K562 (cell line): ENCODE results near the gene B3GNT9. TPM values are rescaled to one million over a fixed set of nuclear protein-coding genes. Genes with fewer than 3 reads are reported as not detected.

Experiments used
- ATAC-seq: fragments of 200-7000 bp; cut with Tn5 transposase; 3 replicates; pipeline ENCODE4 v1.9.1; 2020; ENCODE audit warnings: moderate library complexity
- BruUV-seq: library from RNA; stranded (reverse); fragments of 400-500 nt; replicated peaks from 2 replicates; lab custom pipeline; 2021; lab: Mats Ljungman, UMichigan
- CTCF ChIA-PET: fragments of 300-600 bp; formaldehyde crosslinking; extraction: SDS; loops from one replicate; lab custom pipeline; 2021; ENCODE audit warnings: low intra/inter-chr PET ratio; lab: Yijun Ruan, JAX
- POLR2A ChIA-PET: fragments of 300-600, 350-650 bp; sonication (Branson Sonifier 250); formaldehyde crosslinking; extraction: SDS; loops from one replicate; lab custom pipeline; 2021; ENCODE audit warnings: antibody characterized with exemption, inconsistent platforms; lab: Yijun Ruan, JAX
- DNase-seq, 4 experiments: peaks; one replicate each; pipeline versions ENCODE4 v3.0.0 to v3.0.0-alpha.2; 2011 to 2018; ENCODE audit warnings: low spot score in 3 of 4, mixed read lengths in 3 of 4; ENCODE audit errors: extremely low read depth in 1 of 4
- FAIRE-seq: peaks from 2 replicates; lab custom pipeline; 2011; peaks lifted over from hg19 to GRCh38; lab: Jason Lieb, UNC
- H2AFZ ChIP-seq: 2 replicates; pipeline ENCODE4 v1.6.0; 2011; ENCODE audit warnings: low read depth, low read length, control low read depth, inconsistent platforms
- H3K27ac ChIP-seq: fragments of 200-600 bp; 3 replicates; pipeline ENCODE4 v1.8.0; 2011; ENCODE audit warnings: low read depth, mild to moderate bottlenecking, control low read depth, inconsistent platforms, low read length, moderate library complexity, mixed read lengths; ENCODE audit errors: extremely low read depth
- H3K27me3 ChIP-seq, 2 experiments: fragments of 300-600 bp in 1 of 2; 2 replicates in 1 of 2; 3 replicates in 1 of 2; pipeline versions ENCODE4 v1.6.0 to v1.8.0; 2011; ENCODE audit warnings: inconsistent platforms in 2 of 2, low read length in 2 of 2, mild to moderate bottlenecking in 1 of 2, mixed read lengths in 1 of 2, moderate library complexity in 1 of 2; ENCODE audit not compliant: control insufficient read depth in 2 of 2, insufficient read depth in 2 of 2
- H3K36me3 ChIP-seq: fragments of 300-600 bp; 3 replicates; pipeline ENCODE4 v1.8.0; 2011; ENCODE audit warnings: mild to moderate bottlenecking, low read length, inconsistent platforms; ENCODE audit not compliant: control insufficient read depth, insufficient read depth
- H3K4me1 ChIP-seq, 2 experiments: fragments of 200-600 bp in 1 of 2; replicated peaks in 1 of 2; 2 replicates in 1 of 2; 3 replicates in 1 of 2; pipeline versions ENCODE4 v1.5.1 to v1.8.0; 2011; ENCODE audit warnings: inconsistent platforms in 2 of 2, low read length in 2 of 2, mild to moderate bottlenecking in 1 of 2, mixed read lengths in 1 of 2, moderate library complexity in 1 of 2; ENCODE audit not compliant: control insufficient read depth in 2 of 2, insufficient read depth in 2 of 2
- H3K4me2 ChIP-seq: 2 replicates; pipeline ENCODE4 v1.6.1; 2011; ENCODE audit warnings: low read length, control low read depth, inconsistent platforms, mixed read lengths; ENCODE audit not compliant: insufficient read depth
- H3K4me3 ChIP-seq: fragments of 200-600 bp; sonication (generic), shearing (Covaris generic); 2 replicates; pipeline ENCODE4 v1.5.1; 2016; ENCODE audit warnings: control low read depth, inconsistent platforms
- H3K79me2 ChIP-seq: fragments of 200-600 bp; 3 replicates; pipeline ENCODE4 v1.8.0; 2011; ENCODE audit warnings: low read length, inconsistent platforms; ENCODE audit not compliant: control insufficient read depth, insufficient read depth
- H3K9ac ChIP-seq, 2 experiments: 2 replicates each; pipeline versions ENCODE4 v1.6.0 to v1.6.1; 2011; ENCODE audit warnings: low read depth in 2 of 2, low read length in 2 of 2, control low read depth in 1 of 2, inconsistent platforms in 1 of 2, mild to moderate bottlenecking in 1 of 2, mixed read lengths in 1 of 2; ENCODE audit not compliant: insufficient read depth in 1 of 2
- H3K9me1 ChIP-seq: one replicate; pipeline ENCODE4 v1.6.0; 2011; ENCODE audit warnings: inconsistent platforms, mild to moderate bottlenecking, low read length, moderate library complexity; ENCODE audit not compliant: control insufficient read depth, insufficient read depth
- H3K9me3 ChIP-seq: replicated peaks from 2 replicates; pipeline ENCODE4 v1.5.1; 2011; ENCODE audit warnings: low read depth, low read length, inconsistent platforms; ENCODE audit not compliant: control insufficient read depth, insufficient read depth
- H4K20me1 ChIP-seq: replicated peaks from 2 replicates; pipeline ENCODE4 v1.6.1; 2011; ENCODE audit warnings: low read length, inconsistent platforms, mixed read lengths; ENCODE audit not compliant: control insufficient read depth, insufficient read depth
- HDAC2 ChIP-seq: fragments of 450-650 bp; IDR thresholded peaks from 2 replicates; pipeline ENCODE4 v1.6.1; 2016; ENCODE audit warnings: mild to moderate bottlenecking
- RBM39 ChIP-seq: fragments of 200-400 bp; formaldehyde crosslinking; optimal IDR thresholded peaks from 2 replicates; pipeline ENCODE3; 2018; ENCODE audit warnings: low read depth, low read length
- SMC3 ChIP-seq: conservative IDR thresholded peaks from 2 replicates; pipeline ENCODE4 v1.6.1; 2011; ENCODE audit warnings: low read depth, low read length, improper control_type of control experiment; ENCODE audit not compliant: insufficient read depth
- WGBS: fragments of 100-300 bp; shearing (Covaris generic); methylation state at CpG from one replicate; pipeline ENCODE4 v1.1.6; 2016; ENCODE audit warnings: low coverage, mixed read lengths; ENCODE audit not compliant: insufficient coverage; ENCODE audit errors: missing lambda C conversion rate; 5-methylcytosine and 5-hydroxymethylcytosine counted together
- in situ Hi-C: fragments of 300-500 bp; cut with MboI; formaldehyde crosslinking; loops from 4 replicates; pipeline ENCODE4 v1.15.0; 2018; ENCODE audit warnings: inconsistent platforms, mixed read lengths
- intact Hi-C: fragments of 100-400 bp; cut with micrococcal nuclease; formaldehyde crosslinking; loops from 2 replicates; pipeline ENCODE4 v1.14.2; 2022
- polyA plus RNA-seq, 8 experiments: library from polyadenylated mRNA; depleted of rRNA in 4 of 8; stranded (reverse) in 5 of 8; unstranded in 3 of 8; fragments of >200 nt; fragmentation: Nextera tagmentation in 2 of 8; fragmentation: Illumina TruSeq in 1 of 8; extraction: Ambion mirVana in 2 of 8; extraction: Trizol in 1 of 8; gene quantifications; 2 replicates each; pipeline versions ENCODE4 v1.2.1 to v1.2.3, GENCODE V29; 2011 to 2014; ENCODE audit warnings: inconsistent platforms in 1 of 8, missing spikeins in 1 of 8
- total RNA-seq, 7 experiments: library from RNA; depleted of rRNA in 6 of 7; stranded (reverse); fragments of >200 nt in 6 of 7; fragmentation: Illumina TruSeq in 2 of 7; extraction: Trizol in 2 of 7; gene quantifications; 2 replicates each; pipeline versions ENCODE4 v1.2.1 to v1.2.3, GENCODE V29; 2011 to 2021; ENCODE audit warnings: low replicate concordance in 1 of 7
- TF ChIP-seq, protein P1 (sequence below): fragments of 450-650 bp; formaldehyde crosslinking; IDR thresholded peaks from 2 replicates; pipeline ENCODE4 v1.4.0; 2022; ENCODE audit warnings: missing genetic modification characterization
- TF ChIP-seq, protein P2 (sequence below): sonication (generic); formaldehyde crosslinking; IDR thresholded peaks from 2 replicates; pipeline ENCODE4 v1.8.0; 2023; ENCODE audit warnings: mild to moderate bottlenecking, missing genetic modification reagents
- TF ChIP-seq, protein P3 (sequence below), 3 experiments: fragments of 200-800 bp in 1 of 3; sonication (Bioruptor generic) in 1 of 3; sonication (generic) in 1 of 3; formaldehyde crosslinking in 1 of 3; IDR thresholded peaks; 2 replicates each; pipeline versions ENCODE4 v1.6.1 to v1.8.0; 2016 to 2022; ENCODE audit warnings: mild to moderate bottlenecking in 2 of 3, missing compliant biosample characterization in 2 of 3, missing genetic modification characterization in 2 of 3, missing genetic modification reagents in 1 of 3
- TF ChIP-seq, protein P4 (sequence below): sonication (generic); formaldehyde crosslinking; IDR thresholded peaks from 2 replicates; pipeline ENCODE4 v1.4.0; 2020; ENCODE audit warnings: mild to moderate bottlenecking, missing genetic modification reagents
- TF ChIP-seq, protein P5 (sequence below): fragments of 450-650 bp; IDR thresholded peaks from 2 replicates; pipeline ENCODE4 v1.6.1; 2018; ENCODE audit not compliant: partially characterized antibody

The B3GNT9 gene
- total and polyA plus RNA-seq, 9 of the 15 experiments (the other 6 are each of a cell fraction or from before 2014, with no cell fraction given) = 0.01 to 1.8 (median 1.1) TPM; not detected in 1

DNA sequence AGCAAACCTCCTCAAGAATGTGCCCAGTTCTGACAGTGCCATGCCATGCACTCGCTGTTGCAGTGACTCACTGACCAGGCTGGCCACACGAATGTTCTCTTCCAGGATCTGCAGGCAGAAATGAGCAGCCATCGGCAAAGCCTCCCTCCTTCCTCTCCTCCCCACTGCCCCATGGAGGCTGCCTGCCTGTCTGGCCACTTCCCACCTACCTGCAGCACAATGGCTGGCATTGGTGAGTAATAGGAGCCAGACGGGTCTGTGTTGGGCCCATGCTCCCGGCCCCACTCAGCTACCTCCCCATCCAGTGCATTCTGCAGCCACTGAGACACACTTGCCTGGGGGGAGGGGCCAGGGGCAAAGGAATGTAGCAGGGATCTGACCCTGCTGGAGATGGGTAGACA is 35.8 kb upstream of the B3GNT9 start (continued):
- TF ChIP-seq, protein P1, sequence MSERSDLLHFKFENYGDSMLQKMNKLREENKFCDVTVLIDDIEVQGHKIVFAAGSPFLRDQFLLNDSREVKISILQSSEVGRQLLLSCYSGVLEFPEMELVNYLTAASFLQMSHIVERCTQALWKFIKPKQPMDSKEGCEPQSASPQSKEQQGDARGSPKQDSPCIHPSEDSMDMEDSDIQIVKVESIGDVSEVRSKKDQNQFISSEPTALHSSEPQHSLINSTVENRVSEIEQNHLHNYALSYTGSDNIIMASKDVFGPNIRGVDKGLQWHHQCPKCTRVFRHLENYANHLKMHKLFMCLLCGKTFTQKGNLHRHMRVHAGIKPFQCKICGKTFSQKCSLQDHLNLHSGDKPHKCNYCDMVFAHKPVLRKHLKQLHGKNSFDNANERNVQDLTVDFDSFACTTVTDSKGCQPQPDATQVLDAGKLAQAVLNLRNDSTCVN (CRISPR knock-in tag) = no peak

DNA sequence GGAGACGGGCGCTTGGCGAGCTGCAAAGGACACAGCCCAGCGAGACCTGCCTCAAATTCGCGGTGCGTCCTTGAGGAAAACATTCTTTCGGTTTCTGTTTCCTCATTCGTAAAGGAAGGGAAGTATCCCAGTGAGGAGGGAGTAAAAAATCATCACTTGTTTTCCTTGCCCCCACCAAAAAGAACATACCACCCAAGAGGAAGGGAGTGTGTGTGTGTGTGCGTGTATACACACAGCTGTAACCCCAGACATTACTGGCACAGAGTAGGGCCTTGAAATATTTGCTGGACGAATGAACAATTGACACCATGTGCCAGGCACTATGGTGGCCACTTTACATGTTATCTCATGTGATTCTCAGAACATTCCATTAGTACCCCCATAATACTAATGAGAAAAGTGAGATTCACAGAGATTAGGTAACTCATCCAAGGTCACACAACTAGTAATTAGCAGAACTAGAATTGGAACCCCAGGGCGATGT is 34.9 kb upstream of the B3GNT9 start:
- H2AFZ ChIP-seq = no peak overlapping the region
- FAIRE-seq (no peak), DNase-seq (no peak), ATAC-seq (no peak)
- ChIA-PET CTCF (interaction anchor here (0.7 to 1.3 kb wide), 4 partner anchors 27 to 168 kb away, joined by 3 to 7 read pairs (median 4); partner anchors contain the start of gene FHOD1), POLR2A (interaction anchor here (0.6 to 1.3 kb wide), 3 partner anchors 8 to 275 kb away, joined by 3 to 4 read pairs (median 4); no protein-coding TSS in a partner anchor)
- no TSS peak for BruUV-seq
- H3K79me2 ChIP-seq = peaks cover 14% of the 10 kb centered on the region
- H3K4me2 ChIP-seq = no peak overlapping the region; the same call in 1 of the 2 replicates
- H3K27me3 ChIP-seq = no peaks in the 10 kb centered on the region
- in situ Hi-C loops = no loop called here
- no peak overlapping the region for H3K9ac ChIP-seq
- H3K27ac ChIP-seq = no peak overlapping the region
- no peaks in the 10 kb centered on the region for H3K36me3 ChIP-seq
- WGBS = 2% methylated on average over 12 of the region's 12 CpGs
- H3K4me1 ChIP-seq = peaks cover 25 to 47% of the 10 kb centered on the region in 2 experiments
- no peak overlapping the region for H3K4me3 ChIP-seq
- peaks cover 11% of the 10 kb centered on the region for H4K20me1 ChIP-seq
- H3K9me3 ChIP-seq = no peaks in the 10 kb centered on the region
- intact Hi-C loops = loop anchor here (10.0 kb wide), 2 partner anchors 171 to 231 kb away; no protein-coding TSS in a partner anchor
- H3K9me1 ChIP-seq = no peaks in the 10 kb centered on the region
- TF ChIP-seq, protein P2, sequence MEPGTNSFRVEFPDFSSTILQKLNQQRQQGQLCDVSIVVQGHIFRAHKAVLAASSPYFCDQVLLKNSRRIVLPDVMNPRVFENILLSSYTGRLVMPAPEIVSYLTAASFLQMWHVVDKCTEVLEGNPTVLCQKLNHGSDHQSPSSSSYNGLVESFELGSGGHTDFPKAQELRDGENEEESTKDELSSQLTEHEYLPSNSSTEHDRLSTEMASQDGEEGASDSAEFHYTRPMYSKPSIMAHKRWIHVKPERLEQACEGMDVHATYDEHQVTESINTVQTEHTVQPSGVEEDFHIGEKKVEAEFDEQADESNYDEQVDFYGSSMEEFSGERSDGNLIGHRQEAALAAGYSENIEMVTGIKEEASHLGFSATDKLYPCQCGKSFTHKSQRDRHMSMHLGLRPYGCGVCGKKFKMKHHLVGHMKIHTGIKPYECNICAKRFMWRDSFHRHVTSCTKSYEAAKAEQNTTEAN (CRISPR knock-in tag) = peak; percentile 12; the same call in 1 of the 2 replicates
- TF ChIP-seq, protein P3, sequence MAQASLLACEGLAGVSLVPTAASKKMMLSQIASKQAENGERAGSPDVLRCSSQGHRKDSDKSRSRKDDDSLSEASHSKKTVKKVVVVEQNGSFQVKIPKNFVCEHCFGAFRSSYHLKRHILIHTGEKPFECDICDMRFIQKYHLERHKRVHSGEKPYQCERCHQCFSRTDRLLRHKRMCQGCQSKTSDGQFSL (CRISPR knock-in tag; IDR thresholded peaks at IDR 0.05) = peak; percentile 4; the same call in 1 of the 2 replicates
- TF ChIP-seq, protein P3 (tag; IDR thresholded peaks at IDR 0.05) = no peak
- TF ChIP-seq HDAC2 (0 out of 2 replicates have a peak, but pooled peaks have one; percentile 5), SMC3 (no peak), RBM39 (no peak)
- TF ChIP-seq, protein P4, sequence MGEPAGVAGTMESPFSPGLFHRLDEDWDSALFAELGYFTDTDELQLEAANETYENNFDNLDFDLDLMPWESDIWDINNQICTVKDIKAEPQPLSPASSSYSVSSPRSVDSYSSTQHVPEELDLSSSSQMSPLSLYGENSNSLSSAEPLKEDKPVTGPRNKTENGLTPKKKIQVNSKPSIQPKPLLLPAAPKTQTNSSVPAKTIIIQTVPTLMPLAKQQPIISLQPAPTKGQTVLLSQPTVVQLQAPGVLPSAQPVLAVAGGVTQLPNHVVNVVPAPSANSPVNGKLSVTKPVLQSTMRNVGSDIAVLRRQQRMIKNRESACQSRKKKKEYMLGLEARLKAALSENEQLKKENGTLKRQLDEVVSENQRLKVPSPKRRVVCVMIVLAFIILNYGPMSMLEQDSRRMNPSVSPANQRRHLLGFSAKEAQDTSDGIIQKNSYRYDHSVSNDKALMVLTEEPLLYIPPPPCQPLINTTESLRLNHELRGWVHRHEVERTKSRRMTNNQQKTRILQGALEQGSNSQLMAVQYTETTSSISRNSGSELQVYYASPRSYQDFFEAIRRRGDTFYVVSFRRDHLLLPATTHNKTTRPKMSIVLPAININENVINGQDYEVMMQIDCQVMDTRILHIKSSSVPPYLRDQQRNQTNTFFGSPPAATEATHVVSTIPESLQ (CRISPR knock-in tag) = 0 out of 2 replicates have a peak, but pooled peaks have one; percentile 1
- TF ChIP-seq, protein P5, sequence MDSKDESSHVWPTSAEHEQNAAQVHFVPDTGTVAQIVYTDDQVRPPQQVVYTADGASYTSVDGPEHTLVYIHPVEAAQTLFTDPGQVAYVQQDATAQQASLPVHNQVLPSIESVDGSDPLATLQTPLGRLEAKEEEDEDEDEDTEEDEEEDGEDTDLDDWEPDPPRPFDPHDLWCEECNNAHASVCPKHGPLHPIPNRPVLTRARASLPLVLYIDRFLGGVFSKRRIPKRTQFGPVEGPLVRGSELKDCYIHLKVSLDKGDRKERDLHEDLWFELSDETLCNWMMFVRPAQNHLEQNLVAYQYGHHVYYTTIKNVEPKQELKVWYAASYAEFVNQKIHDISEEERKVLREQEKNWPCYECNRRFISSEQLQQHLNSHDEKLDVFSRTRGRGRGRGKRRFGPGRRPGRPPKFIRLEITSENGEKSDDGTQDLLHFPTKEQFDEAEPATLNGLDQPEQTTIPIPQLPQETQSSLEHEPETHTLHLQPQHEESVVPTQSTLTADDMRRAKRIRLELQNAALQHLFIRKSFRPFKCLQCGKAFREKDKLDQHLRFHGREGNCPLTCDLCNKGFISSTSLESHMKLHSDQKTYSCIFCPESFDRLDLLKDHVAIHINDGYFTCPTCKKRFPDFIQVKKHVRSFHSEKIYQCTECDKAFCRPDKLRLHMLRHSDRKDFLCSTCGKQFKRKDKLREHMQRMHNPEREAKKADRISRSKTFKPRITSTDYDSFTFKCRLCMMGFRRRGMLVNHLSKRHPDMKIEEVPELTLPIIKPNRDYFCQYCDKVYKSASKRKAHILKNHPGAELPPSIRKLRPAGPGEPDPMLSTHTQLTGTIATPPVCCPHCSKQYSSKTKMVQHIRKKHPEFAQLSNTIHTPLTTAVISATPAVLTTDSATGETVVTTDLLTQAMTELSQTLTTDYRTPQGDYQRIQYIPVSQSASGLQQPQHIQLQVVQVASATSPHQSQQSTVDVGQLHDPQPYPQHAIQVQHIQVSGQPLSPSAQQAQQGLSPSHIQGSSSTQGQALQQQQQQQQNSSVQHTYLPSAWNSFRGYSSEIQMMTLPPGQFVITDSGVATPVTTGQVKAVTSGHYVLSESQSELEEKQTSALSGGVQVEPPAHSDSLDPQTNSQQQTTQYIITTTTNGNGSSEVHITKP = peak; percentile 55
